Neural progenitor cell (in vitro differentiated cells): ENCODE data around the gene NDUFS6.

Experiments
- CTCF ChIP-seq: fragments of 200-600 bp; sonication (generic); IDR thresholded peaks from 2 replicates; pipeline ENCODE4 v1.5.1; 2017; ENCODE audit warnings: antibody characterized with exemption, mild to moderate bottlenecking
- EZH2 ChIP-seq: fragments of 200-600 bp; sonication (generic); IDR thresholded peaks from 2 replicates; pipeline ENCODE4 v1.6.1; 2017; ENCODE audit warnings: antibody characterized with exemption, mild to moderate bottlenecking, moderate library complexity

GRCh38 chr5:1833264-1834021 is 32.2 kb downstream of the NDUFS6 start:
- TF ChIP-seq CTCF (no peak), EZH2 (no peak)
